Spleen (tissue), 11 donors: ENCODE data around the gene EPYC. TPM values are rescaled to one million over a fixed set of nuclear protein-coding genes. Genes with fewer than 3 reads are reported as not detected.

Experiments
- DNase-seq: peaks from one replicate; pipeline ENCODE4 v3.0.0-alpha.2; 2020
- H3K27ac ChIP-seq, 8 donors: fragments of 200-600 bp; sonication (generic) in 7 of 8; 1 replicate in 4 of 8; 2 replicates in 4 of 8; pipeline versions ENCODE4 v1.5.0 to v1.8.0; 2016 to 2021; ENCODE audit warnings: inconsistent platforms in 4 of 8, mild to moderate bottlenecking in 4 of 8, moderate library complexity in 1 of 8
- H3K27me3 ChIP-seq, 7 donors: fragments of 200-600 bp; sonication (generic) in 6 of 7; replicated peaks in 1 of 7; 1 replicate in 4 of 7; 2 replicates in 3 of 7; pipeline versions ENCODE4 v1.5.0 to v1.8.0; 2016 to 2021; ENCODE audit warnings: inconsistent platforms in 3 of 7, mild to moderate bottlenecking in 1 of 7
- H3K36me3 ChIP-seq, 6 donors: fragments of 200-600 bp; sonication (generic) in 5 of 6; 1 replicate in 4 of 6; 2 replicates in 2 of 6; pipeline versions ENCODE4 v1.5.0 to v1.8.0; 2016 to 2021; ENCODE audit warnings: inconsistent platforms in 2 of 6
- H3K4me1 ChIP-seq, 6 donors: fragments of 200-600 bp; sonication (generic) in 5 of 6; 1 replicate in 3 of 6; 2 replicates in 3 of 6; pipeline versions ENCODE4 v1.5.0 to v1.8.0; 2016 to 2021; ENCODE audit warnings: inconsistent platforms in 3 of 6
- H3K4me3 ChIP-seq, 8 donors: fragments of 200-600 bp; sonication (generic) in 7 of 8; 1 replicate in 4 of 8; 2 replicates in 4 of 8; pipeline versions ENCODE4 v1.5.0 to v1.8.0; 2016 to 2021; ENCODE audit warnings: inconsistent platforms in 4 of 8, mild to moderate bottlenecking in 4 of 8, moderate library complexity in 2 of 8
- H3K9me3 ChIP-seq, 8 donors: fragments of 200-600 bp; sonication (generic) in 7 of 8; 1 replicate in 4 of 8; 2 replicates in 4 of 8; pipeline versions ENCODE4 v1.5.0 to v1.8.0; 2016 to 2021; ENCODE audit warnings: inconsistent platforms in 4 of 8
- CTCF ChIP-seq, 11 experiments: fragments of 200-600 bp in 7 of 11; fragments of 450-650 bp in 4 of 11; sonication (generic) in 4 of 11; IDR thresholded peaks in 8 of 11; conservative IDR thresholded peaks in 3 of 11; 1 replicate in 7 of 11; 2 replicates in 4 of 11; pipeline versions ENCODE4 v1.4.0 to v1.8.0; 2016 to 2021; ENCODE audit warnings: antibody characterized with exemption in 11 of 11, inconsistent platforms in 4 of 11, mild to moderate bottlenecking in 1 of 11
- POLR2A ChIP-seq, 3 donors: fragments of 450-650 bp; IDR thresholded peaks; one replicate each; pipeline ENCODE4 v1.5.1; 2017; ENCODE audit warnings: antibody characterized with exemption in 3 of 3, mild to moderate bottlenecking in 1 of 3
- POLR2AphosphoS5 ChIP-seq, 3 donors: sonication (generic); formaldehyde crosslinking; IDR thresholded peaks; one replicate each; pipeline ENCODE4 v1.5.1; 2017; ENCODE audit warnings: antibody characterized with exemption in 3 of 3
- WGBS, 5 donors: extraction: QIAGEN DNeasy Blood & Tissue Kit in 3 of 5; methylation state at CpG; one replicate each; pipeline versions ENCODE4 v1.1.5 to v1.1.7; 2013 to 2018; 5-methylcytosine and 5-hydroxymethylcytosine counted together
- intact Hi-C: fragments of 100-400 bp; cut with DNase I; formaldehyde crosslinking; loops from one replicate; pipeline ENCODE4 v1.15.0; 2023; ENCODE audit warnings: low total_unique reads
- polyA plus RNA-seq, 3 donors: library from polyadenylated mRNA; stranded (reverse); fragments of 200-250 nt; gene quantifications; one replicate each; pipeline ENCODE4 v1.2.1, GENCODE V29; 2013
- total RNA-seq, 7 donors: library from RNA; depleted of rRNA in 3 of 7; stranded (reverse); fragments of >200 nt in 3 of 7; fragmentation: NEBNext Ultra II Directional in 4 of 7; extraction: Animal tissue kit (Norgen Biotek cat#: 25700) in 4 of 7; gene quantifications; one replicate each; pipeline versions ENCODE4 v1.1.0 to v1.2.1, GENCODE V29; 2016 to 2021
- donor health status: healthy with polysubstance abuse.
- donor health status: DM: no; HTN: no; CAD: no; lungs with moderate emphysema.
- donor health status: DM: no; HTN: no; CAD: no.
- donor health status: Bipolar disorder and iron deficiency.
- donor health status: healthy.
- donor health status: DM: no; HTN: no; CAD: no.
- donor health status: DM: yes; HTN: yes; CAD: no.

EPYC gene
- total and polyA plus RNA-seq, 10 donors, result 0.08 TPM; not detected in 9

DNA sequence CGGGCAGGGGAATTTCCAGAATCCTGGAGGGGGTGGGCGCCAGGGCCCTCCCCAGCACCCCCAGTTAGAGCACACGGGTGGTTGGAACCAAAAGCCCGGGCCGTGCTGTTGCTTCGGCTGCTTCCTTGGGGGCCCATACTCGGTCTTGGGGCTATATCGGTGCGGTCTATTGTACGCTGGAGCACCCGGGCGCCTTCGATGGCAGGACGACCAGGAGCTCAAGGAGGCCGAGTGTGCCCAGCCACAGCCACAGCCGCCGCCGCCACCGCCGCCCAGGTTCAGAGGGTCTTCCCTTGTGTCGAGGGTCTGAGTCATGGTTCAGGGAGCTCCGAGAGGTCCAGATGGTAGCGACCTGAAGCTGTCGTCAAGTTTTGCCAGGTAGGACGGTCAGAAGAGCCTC, 50.3 kb downstream of the EPYC start:
- Histone ChIP-seq H3K9me3 (peaks cover 0 to 6% (median 0%) of the 10 kb centered on the region in 8 donors), H3K27me3 (no peaks in the 10 kb centered on the region), H3K4me1 (no peaks in the 10 kb centered on the region), H3K36me3 (no peaks in the 10 kb centered on the region), H3K4me3 (no peak overlapping the region), H3K27ac (no peak overlapping the region)
- DNase-seq, result no peak
- intact Hi-C loops, result loop anchor here (10.0 kb wide), 1 partner anchor 1410 kb away; no protein-coding TSS in a partner anchor
- 94 to 99% (median 98%) methylated on average over 11 to 25 of the region's 25 CpGs for WGBS, 5 donors
- TF ChIP-seq POLR2A (IDR thresholded peaks at IDR 0.05) (no peak), CTCF (IDR thresholded peaks at IDR 0.05 in 8 of 11, conservative IDR thresholded peaks at IDR 0.05 in 3 of 11) (no peak), POLR2AphosphoS5 (IDR thresholded peaks at IDR 0.05) (no peak)

GRCh38 chr12:90953956-90954421, 50.8 kb downstream of the EPYC start:
- H3K27me3 ChIP-seq, result no peaks in the 10 kb centered on the region
- no peak for TF ChIP-seq POLR2AphosphoS5 (IDR thresholded peaks at IDR 0.05)
- intact Hi-C loops, result loop anchor here (10.0 kb wide), 1 partner anchor 1409 kb away; no protein-coding TSS in a partner anchor
- 81 to 87% (median 85%) methylated on average over 31 to 32 of the region's 32 CpGs for WGBS, 5 donors
- no peaks in the 10 kb centered on the region for H3K36me3 ChIP-seq
- DNase-seq, result no peak
- peaks cover 0 to 6% (median 0%) of the 10 kb centered on the region in 8 donors for H3K9me3 ChIP-seq
- no peak overlapping the region for H3K4me3 ChIP-seq
- H3K4me1 ChIP-seq, result no peaks in the 10 kb centered on the region
- H3K27ac ChIP-seq, result no peak overlapping the region

DNA sequence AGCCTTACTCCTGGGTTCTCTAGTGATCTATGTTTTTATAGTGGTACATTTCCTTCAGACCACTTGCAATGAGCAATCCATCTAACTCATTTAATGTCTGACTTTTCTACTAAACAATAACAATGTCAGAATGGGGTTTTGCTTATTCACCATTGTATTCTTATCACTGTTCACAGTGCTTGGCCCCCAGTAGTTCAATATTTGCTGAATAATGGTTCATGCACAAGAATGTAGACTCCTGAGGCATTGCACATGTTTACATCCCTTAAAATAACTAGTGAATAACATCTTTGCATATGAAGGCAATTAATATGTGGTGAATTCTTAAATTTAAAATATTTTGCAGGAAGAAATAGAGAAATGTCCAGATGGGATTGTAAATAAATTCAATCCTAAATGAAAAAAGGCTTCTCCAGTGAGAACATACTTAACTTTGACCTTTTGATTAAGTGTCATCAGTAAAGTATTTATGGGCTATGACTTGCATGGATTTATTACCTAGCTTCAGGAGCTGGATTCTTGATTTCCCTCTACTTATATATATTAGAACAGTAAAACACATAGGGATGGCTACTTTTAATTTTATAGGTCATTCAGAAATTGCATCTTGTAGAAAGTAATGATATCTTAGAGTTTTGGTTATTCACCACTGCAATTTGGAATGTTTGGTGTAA, 53.2 kb downstream of the EPYC start:
- no peak for TF ChIP-seq CTCF (IDR thresholded peaks at IDR 0.05 in 8 of 11, conservative IDR thresholded peaks at IDR 0.05 in 3 of 11)
- TF ChIP-seq POLR2A (IDR thresholded peaks at IDR 0.05), result no peak
- no peak for TF ChIP-seq POLR2AphosphoS5 (IDR thresholded peaks at IDR 0.05)
- Histone ChIP-seq H3K27ac (no peak overlapping the region), H3K9me3 (peaks cover 0 to 6% (median 0%) of the 10 kb centered on the region in 8 donors), H3K27me3 (no peaks in the 10 kb centered on the region), H3K4me1 (no peaks in the 10 kb centered on the region), H3K4me3 (no peak overlapping the region), H3K36me3 (no peaks in the 10 kb centered on the region)
- DNase-seq, result no peak
- intact Hi-C loops, result loop anchor here (10.0 kb wide), 1 partner anchor 1407 kb away; no protein-coding TSS in a partner anchor

- 91 to 97% (median 95%) methylated on average over 7 of the region's 7 CpGs for WGBS, 5 donors
Observed at GRCh38 chr12:90947869-90948268, 56.9 kb downstream of the EPYC start.

More at GRCh38 chr12:90947869-90948268, 56.9 kb downstream of the EPYC start:
- DNase-seq, result no peak
- H3K36me3 ChIP-seq, result no peaks in the 10 kb centered on the region
- H3K4me1 ChIP-seq, result no peaks in the 10 kb centered on the region
- no peak for TF ChIP-seq POLR2A (IDR thresholded peaks at IDR 0.05)
- no peak for TF ChIP-seq POLR2AphosphoS5 (IDR thresholded peaks at IDR 0.05)
- no peak for TF ChIP-seq CTCF (IDR thresholded peaks at IDR 0.05 in 8 of 11, conservative IDR thresholded peaks at IDR 0.05 in 3 of 11)
- H3K4me3 ChIP-seq, result no peak overlapping the region
- no peaks in the 10 kb centered on the region for H3K9me3 ChIP-seq
- no peaks in the 10 kb centered on the region for H3K27me3 ChIP-seq
- intact Hi-C loops, result no loop called here
- no peak overlapping the region for H3K27ac ChIP-seq
